Endometrial microvascular endothelial cells (primary cell): ENCODE data around the gene STX8. TPM values are rescaled to one million over a fixed set of nuclear protein-coding genes. Genes with fewer than 3 reads are reported as not detected.

Source experiments
- in situ Hi-C: cut with HindIII; loops from 2 replicates; pipeline ENCODE4 v1.10.0; 2017; ENCODE audit warnings: low sequenced_read_pairs, low pct_unique_long_range_greater_than_20kb; ENCODE audit errors: inconsistent ontology term
- total RNA-seq: library from RNA; depleted of rRNA; stranded (reverse); fragments of >200 nt; gene quantifications from one replicate; pipeline ENCODE4 v1.2.3, GENCODE V29; 2015; ENCODE audit errors: inconsistent ontology term

STX8 gene
- total RNA-seq, 1 donor from 2014 or later = 53.2 TPM

DNA sequence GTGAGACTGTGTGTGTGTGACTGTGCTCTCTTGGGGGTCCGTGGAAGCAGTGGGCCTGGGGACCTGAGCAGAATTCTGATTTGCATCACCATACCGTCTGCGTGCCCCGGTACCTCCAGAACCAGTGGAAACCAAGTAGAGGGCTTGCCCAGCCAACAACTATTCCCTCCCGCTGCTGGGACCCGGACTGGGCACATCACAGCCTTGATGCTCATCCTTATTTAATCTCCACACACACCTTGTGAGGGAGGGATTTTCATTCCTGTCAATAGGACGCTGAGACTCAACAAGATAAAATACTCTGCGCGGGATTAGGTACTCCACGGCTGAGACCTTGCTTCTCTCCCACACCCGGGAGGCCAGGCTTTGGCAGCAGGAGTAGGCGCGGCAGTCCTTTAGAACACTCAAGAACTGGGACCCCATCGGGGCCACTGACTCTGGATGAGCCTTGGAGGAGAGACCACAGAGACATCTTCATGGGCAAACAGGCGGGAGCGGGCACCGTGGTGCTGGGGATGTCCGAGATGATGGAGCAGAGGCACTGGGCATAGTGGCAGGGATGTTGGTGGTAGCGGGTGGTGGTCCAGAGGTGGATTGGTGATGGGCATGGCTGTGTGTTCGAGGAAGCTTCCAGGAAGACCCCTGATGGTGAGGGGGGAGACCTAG is 346.3 kb downstream of the STX8 start:
- in situ Hi-C loops = no loop called here

- in situ Hi-C loops = no loop called here
These were observed 347.0 kb downstream of the STX8 start for GRCh38 chr17:9228408-9229159.

DNA sequence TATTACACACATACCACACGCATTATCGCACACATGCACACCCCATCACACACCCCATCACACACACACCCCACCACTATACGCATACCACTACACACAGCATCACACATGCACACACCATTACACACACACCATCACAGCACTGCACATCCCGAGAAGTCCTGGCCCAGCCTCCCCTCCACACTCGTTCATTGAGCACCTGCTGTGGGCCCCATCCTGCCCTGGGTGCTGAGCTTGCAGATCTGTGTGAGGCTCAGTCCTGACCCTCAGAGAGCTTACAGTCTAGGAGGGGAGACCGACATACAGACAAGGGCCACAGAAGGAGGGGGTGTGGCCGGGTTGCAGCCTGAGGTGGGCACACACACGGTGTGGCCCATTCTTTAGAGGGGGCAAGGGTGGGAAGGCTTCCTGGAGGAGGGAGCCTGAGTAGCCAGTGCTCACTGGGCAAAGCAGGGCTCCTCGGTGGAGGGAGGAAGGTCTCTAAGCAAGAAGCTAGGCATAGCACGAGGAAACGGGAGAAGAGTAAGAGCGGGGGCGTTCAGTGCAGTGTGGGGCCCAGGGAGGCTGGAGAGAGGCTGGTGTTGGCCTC is 347.7 kb downstream of the STX8 start:
- in situ Hi-C loops = no loop called here

GRCh38 chr17:9226794-9227135 is 348.9 kb downstream of the STX8 start:
- in situ Hi-C loops = no loop called here

DNA sequence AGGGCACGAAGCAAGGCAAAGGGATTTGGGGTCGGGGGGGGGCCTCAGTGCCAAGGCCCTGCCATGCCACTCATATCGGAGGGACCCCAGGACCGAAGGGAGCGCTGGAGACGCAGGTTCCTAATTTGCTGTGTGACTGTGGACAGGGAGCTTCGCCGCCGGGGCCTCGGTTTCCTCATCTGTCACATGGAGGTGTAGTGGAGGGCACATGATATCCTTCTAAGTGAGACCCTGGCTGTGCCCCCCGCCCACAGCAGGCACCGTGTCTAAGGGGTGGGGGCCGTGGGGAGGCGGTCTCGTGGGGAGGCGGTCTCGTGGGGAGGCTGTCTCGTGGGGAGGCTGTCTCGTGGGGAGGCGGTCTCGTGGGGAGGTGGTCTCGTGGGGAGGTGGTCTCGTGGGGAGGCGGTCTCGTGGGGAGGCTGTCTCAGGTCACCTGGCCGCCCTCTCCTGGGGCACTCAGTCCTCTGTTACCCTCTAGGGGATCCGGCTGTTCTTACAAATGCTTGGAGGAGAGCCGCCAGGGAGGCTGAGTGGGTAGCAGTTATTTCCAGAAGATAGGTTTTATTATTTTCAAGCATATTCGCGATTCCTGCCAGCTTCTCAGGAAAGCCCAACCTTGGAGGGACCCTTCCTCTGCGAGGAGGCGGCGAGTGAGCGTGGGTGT is 349.4 kb downstream of the STX8 start:
- in situ Hi-C loops = no loop called here

GRCh38 chr17:9225305-9226101 is 350.1 kb downstream of the STX8 start:
- in situ Hi-C loops = no loop called here

GRCh38 chr17:9224485-9224884 is 351.1 kb downstream of the STX8 start:
- in situ Hi-C loops = no loop called here

- in situ Hi-C loops = no loop called here
These were observed 352.1 kb downstream of the STX8 start for GRCh38 chr17:9223531-9223930.

GRCh38 chr17:9221922-9222180 is 353.8 kb downstream of the STX8 start:
- in situ Hi-C loops = no loop called here

GRCh38 chr17:9221147-9221921 is 354.3 kb downstream of the STX8 start:
- in situ Hi-C loops = no loop called here

GRCh38 chr17:9220398-9221146 is 355.0 kb downstream of the STX8 start:
- in situ Hi-C loops = no loop called here

DNA sequence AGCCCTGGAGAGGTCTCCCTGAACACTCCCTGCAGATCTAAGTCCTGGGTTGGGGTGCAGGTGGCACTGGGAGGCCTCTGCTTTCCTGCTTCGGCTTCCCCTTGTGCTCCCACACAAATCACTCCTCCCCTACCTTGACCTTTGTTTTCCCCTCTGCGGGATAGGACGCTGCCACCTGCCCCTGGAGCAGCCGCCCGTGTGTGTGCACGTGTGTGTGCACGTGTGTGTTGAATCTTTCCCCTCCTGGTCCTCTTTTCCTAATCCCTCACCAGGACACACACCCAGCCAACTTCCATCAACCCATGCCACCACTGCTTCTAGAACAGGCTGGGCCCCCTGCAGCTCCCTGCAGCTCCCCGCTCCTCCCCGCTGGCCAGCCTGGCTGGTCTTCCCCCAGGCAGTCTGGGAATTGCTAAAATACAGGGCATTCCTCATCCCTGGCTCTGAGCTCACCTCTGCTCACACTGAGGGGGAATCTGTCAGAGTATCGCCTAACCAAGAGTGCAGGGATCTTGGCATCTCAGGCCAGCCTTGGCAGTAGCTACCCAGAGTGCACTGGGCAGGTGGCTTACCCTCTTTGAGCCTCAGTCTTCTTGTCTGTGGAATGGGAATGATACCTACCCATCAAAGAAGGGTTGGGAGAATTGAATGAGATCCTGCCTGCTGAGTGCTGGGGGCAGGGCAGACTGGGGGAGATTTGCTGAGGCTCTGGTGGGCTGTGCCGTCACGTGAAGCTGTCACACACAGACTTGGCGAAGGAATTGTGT is 355.8 kb downstream of the STX8 start:
- in situ Hi-C loops = no loop called here

GRCh38 chr17:9218911-9219310 is 356.7 kb downstream of the STX8 start:
- in situ Hi-C loops = no loop called here

DNA sequence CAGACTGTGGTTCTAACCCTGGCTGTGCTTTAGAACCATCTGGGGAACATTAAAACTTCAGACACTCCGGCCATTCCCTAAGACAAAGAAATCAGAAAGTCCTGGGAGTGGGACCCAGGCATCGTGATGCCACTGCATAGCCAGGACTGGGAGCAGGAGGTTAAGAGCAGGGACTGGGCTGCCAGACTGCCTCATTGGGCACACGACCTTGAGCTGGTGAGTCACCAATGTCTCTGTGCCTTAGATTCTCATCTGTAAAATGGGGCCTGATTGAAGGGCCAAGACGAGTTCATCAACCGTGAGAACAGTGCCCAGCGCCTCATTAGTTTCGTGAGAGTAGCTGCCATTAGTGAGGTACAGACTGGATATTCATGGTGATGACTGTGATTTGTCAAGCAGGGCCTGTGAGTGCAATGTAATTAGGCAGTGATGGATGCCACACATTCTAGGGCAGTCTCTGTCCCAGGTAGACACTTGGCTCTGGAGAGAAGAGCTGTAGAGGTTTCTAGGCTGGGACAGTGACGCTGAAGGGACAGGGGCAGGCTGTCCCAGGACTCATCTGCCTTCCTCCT is 357.5 kb downstream of the STX8 start:
- in situ Hi-C loops = no loop called here

DNA sequence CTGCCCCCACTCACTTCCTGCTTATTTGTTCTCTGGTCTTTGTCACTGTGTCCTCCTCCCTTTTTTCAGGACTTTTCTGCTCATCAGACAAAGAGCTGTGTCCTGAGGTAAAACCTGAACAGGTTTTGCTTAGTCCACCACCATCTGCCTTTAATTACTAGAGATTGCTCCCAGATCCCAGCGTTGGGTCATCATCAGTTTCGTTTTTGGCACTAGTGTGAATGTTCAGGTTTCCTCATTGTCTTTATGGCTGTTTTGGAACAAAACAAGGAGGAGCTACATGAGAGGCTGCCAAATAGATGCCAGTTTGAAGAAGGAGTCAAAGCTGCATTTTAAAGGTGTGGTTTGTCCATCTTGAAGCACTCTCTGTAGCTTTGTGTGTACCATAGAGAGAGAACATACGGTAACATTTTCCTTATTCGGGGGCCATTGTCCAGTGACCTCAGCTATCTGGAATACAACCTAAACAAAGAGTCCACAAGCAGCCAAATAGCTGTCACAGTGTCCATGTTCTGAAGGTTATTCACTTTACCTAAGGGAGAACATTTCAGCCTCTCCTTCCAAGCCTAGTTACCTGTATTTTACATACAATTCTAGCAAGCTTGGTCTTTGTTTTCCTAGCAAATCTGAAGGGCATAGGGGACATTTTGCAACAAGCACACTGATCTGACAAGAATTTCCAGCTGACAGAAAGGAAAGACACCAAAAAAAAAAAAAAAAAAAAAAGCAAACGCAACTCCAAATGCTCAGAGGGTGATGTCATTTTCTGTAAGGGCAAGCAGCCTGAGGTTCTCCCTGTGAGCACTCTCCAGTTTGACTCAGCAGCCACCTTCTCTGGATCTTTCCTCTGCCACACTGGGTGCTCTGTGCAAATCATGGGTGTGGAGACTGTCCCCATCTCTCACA is 358.2 kb downstream of the STX8 start:
- in situ Hi-C loops = no loop called here

DNA sequence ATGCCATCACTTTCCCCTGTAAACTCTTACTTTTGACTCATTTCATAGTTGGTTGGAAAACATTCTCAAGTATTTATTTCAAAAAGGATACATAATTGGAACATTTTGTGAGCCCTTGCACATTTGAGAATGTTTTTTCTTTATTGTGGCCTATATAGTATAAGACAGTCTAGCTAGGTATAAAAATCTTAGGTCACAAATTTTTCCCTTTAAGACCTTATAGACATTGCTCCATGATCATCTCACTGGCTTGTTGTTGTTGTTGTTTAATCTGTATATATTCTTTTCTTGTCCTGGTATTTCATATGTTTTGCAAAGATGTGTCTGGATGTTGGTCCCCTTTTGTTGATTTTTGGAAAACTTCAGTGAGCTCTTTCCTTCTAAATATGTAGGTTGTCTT is 360.2 kb downstream of the STX8 start:
- in situ Hi-C loops = no loop called here
